HG03571 (cell line): Measurements from ENCODE around the gene UNCX.

Source experiments
- ATAC-seq: cut with Tn5 transposase; IDR thresholded peaks from one replicate; pipeline ENCODE4 v1.9.1; 2021; ENCODE audit not compliant: unreplicated experiment

The UNCX gene

DNA sequence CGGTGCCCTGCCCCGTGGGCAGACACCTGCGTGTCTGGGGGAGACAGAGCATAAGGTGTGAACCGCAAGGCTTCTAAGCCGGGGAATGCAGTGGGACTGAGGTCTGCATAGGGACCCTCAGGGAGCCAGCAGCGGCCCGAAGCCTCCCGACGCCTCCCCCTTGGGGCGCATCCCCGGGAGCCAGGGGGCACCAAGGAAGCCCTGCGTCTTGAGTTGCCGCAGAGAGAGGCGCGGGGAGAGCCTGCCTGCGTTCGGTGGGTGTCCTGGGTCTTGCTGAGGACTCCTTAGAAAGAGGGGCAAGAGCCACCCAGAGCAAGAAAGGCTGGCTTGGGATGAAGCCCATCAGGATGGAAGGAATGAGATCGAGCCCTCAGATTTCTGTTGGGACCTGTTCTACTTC, 18.2 kb upstream of the UNCX start:
- no peak for ATAC-seq

DNA sequence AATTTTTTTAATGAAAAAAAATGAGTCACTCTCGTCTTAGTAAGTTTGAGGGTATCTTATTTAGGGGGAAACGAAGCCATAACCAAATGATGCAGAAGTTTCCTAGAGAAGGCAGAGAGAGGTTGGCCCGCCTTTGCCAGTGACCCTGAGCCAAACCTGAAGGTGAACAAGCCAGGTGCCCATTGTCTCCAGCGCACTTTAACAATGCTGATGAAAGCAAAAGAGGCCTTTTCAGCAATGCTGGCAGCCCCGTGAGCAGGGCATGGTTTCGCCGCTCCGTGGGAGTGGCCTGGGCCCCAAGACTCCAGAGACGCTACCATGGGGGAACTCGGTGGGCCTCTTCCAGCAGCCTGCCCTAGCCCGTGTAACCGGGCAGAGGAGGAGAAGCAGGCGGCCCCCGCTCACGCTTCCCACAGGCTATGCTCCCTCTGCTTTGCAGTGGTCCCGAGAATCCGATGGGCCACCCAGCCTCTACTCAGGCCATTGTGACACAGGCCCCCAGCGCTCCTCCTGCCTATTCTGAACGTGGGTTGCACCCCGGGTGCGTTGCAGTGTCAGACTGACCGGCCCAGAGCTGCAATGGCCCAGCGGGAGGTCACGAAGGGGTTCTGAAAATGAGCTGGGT, 14.0 kb upstream of the UNCX start:
- ATAC-seq: no peak

GRCh38 chr7:1219498-1219897, 13.2 kb upstream of the UNCX start:
- no peak for ATAC-seq

GRCh38 chr7:1220000-1220726, 12.5 kb upstream of the UNCX start:
- no peak for ATAC-seq

GRCh38 chr7:1220977-1221745, 11.5 kb upstream of the UNCX start:
- ATAC-seq: no peak

DNA sequence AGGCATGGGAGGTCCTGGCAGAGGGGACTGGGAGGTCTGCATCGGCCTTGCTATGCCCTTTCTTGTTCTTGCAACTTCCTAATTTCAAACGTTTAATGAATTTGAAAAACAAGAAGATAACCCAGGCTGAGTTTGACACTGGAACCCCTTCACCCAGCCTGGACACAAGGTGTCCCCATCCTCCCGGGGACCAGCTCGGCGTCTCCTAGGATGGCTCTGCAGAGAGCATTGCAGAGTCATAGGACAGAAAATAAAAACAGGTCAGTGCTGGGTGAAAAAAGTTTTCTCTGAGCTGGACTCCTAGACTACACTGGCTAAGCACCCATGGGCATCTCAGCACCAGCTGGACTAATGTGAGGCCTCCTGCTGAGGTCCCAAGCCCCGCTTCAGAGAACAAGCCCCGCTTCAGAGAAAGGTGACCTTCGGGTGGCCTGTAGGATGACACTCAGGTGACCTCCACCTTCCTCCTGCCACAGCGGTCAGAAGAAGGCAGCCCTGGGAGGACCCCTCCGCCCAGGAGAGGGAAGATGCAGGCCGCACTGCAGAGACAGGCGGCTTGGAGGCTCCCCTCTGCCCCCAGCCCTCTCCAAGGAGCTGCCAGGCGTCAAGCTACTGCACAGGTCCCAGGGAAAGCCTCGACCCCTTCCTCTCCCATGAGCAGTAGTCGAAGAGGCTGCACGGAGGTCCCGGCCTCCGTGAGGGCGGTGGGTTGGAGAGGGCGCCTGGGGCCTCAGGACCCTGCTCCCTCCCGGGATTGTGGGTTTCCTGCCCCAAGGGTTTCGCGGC, 9.3 kb upstream of the UNCX start:
- ATAC-seq: no peak

DNA sequence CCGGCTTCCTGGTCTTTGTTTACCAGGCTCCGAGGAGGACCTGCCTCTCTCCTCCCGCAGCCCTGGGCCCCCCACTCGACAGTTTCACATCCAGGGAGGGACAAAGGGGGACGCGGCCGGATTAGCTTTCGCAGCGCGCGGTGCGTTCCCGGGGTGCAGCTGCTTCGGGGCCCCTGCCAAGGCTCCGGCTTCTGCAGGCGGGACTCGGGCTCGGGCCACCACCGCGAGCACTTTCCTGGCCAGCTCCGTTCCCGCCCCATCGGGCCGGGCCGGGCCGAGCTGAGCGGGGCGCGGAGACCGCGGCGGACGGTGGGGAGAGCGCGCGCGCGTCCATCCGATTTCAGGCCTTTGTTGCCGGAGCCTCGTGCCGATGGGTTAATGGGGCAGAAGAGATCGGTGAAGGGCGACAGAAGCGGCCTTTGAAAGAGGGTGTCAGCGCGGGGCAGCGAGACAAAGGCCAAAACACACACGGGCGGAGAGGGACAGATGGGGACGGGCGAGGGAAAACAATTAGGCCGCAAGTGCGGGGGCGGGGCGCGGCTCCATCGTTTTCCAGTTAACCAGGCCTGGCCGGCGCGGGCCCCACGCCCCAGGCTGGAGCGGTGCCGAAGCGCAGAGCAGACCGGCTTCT, 8.5 kb upstream of the UNCX start:
- ATAC-seq: no peak

- ATAC-seq: no peak
These were observed 7.6 kb upstream of the UNCX start for GRCh38 chr7:1225030-1225429.

GRCh38 chr7:1225441-1226185, 7.1 kb upstream of the UNCX start:
- ATAC-seq: no peak

DNA sequence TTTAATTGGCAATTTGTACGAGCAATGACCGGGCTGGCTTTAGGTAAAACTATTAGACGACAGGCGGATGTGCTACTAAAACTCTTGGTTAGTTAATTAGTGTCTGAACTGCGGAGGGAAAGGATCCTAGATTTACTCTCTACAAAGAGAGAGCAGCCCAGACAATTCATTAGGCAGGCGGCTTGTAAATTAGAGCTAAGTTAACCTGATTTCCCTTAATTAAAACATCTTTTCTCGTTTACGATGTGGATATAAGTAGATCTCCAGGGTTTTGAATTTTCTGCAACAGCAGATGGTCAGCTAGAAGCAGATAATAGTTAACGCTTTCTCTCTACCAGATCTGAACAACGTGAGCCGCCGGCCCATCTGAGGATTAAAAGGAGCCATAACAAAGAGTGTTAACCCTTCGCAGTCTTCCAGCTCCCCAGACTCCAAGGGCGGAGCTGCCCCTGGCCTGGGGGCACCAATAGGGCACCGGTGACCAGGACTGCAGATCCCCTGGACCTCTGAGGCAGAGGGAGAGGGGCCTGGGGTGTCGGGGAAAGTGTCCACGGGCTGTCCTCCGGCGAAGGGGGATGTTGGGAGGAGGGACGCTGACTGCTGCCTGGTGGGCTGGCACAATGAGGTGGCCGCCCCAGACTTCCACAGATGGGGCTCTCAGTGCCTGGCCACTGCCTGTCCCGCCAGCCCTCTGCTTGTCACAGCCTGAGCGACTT, 6.3 kb upstream of the UNCX start:
- no peak for ATAC-seq

DNA sequence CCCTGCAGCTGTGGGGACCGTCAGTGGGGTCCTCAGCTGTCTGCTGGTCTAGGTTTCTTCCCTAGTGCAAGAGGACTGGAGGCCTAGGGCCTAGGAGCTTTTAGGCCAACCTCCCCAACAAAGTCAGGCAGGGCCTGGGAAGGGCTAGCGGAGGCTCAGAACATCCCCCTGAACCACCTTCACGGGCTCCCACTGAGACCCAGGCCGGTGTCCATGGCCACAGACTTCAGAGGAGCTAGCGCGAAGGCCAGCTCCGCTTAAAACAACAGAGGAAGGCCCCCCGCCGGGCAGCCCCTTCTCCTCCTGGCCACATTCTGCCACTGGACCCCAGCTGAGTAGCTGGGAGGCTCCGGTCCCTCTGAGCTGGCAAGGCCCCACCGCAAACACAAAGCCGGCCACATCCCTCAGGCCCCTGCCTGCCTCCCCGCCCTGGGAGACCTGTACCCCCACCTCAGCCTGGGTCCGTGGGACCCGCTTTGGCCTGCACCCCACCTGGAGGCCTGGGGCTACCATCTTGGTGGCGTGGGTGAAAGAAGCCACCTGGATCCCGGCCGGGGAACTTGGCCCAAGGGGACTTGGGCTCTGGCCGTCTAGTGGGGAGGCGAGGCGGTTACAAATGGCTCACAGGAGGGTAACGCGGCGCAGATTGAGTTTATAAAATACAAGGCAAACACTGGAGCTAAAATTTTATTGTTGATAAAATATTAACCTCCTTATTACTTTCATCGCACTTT, 5.4 kb upstream of the UNCX start:
- no peak for ATAC-seq

DNA sequence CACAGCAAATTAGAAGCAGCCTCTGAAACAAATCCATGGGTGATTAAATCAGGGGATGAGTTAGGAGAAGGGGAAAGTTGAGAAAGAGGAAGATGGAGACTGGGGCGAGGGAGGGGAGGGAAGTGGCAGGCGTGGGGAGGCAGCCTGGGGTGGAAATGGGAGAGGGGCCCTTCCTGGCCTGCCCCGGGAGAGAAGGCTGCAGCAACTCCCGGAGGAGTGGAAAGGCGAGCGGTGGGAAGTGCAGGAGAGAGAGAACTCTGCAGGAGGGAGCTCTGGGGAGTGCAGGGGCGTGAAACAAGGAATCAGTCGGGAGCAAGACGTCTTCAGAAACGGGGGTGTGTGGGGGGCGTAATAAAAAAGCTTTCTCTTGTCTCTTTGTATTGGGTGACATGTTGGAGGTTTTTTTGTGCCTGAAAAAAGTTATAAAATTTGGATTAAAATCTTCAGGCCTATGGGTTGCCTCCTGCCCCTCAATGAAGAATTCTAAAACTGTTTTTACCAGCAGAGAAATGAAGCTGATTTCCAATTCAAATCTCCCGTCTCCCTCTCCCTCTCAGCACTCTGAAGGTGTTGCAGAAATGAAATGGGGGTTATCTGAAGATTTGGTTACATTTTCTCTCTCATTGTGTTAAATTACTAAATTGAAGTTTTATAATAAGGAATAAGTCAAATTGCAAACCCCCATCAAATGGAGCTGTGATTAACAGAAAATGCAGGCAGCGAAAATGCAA, 4.7 kb upstream of the UNCX start:
- ATAC-seq: no peak

- no peak for ATAC-seq
These were observed 4.0 kb upstream of the UNCX start for GRCh38 chr7:1228545-1229201.

GRCh38 chr7:1229202-1229947, 3.3 kb upstream of the UNCX start:
- ATAC-seq: no peak

- ATAC-seq: no peak
These were observed 2.7 kb upstream of the UNCX start for GRCh38 chr7:1229956-1230355.

DNA sequence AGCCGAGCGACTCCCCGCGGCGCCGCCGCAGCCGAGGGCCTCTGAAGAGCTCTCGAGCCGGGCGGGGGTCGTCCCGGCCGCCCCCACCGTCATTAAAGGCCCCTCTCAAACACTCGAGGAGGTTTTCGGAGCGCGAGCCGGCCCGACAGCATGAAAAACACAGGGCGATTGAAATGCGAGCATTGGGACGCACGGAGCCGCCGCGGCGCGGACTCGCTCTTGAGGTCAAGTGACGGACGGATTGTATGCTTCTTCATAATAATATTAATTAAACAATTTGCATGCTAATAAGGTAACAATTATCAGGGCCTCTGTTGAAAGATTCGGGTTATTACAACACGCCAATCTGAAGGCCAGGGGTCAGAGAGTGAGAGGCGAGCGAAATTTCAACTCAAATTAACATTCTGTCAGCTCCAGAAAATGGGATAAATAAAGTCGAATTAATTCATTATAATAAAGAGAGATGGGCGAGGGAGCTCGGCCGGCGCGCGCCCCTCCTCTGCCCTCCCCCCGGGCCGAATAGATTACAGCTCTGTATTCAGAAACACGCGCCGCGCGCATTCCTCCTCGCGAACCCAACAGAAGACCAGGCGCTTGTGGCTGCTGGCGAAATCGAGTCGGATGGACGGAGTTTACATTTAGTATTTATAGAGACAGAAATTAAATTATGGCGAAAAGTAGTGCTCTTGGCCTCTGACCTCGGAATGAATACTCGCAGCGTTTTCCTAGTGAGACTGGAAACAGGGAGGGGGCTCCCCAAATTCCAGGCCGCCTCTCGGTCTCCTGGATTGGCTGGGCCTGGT, 2.1 kb upstream of the UNCX start:
- ATAC-seq: no peak
